ENCODE data around the gene DEXI.

DEXI gene

GRCh38 chr16:10892782-10893318, 49.4 kb downstream of the DEXI start:
- DNase-seq (ENCODE audit: low spot score) = no peak

GRCh38 chr16:10889855-10890254, 52.4 kb downstream of the DEXI start:
- DNase-seq (ENCODE audit: low spot score) = peak; percentile 17

GRCh38 chr16:10888320-10888937, 53.8 kb downstream of the DEXI start:
- DNase-seq (ENCODE audit: low spot score) = peak; percentile 48

- peak; percentile 45 for DNase-seq (ENCODE audit: low spot score)
These were observed 57.0 kb downstream of the DEXI start for GRCh38 chr16:10885246-10885645.

- DNase-seq (ENCODE audit: low spot score) = no peak
These were observed 59.3 kb downstream of the DEXI start for GRCh38 chr16:10883004-10883403.

- DNase-seq (ENCODE audit: low spot score) = no peak
These were observed 60.7 kb downstream of the DEXI start for GRCh38 chr16:10881479-10882030.

- peak; percentile 25 for DNase-seq (ENCODE audit: low spot score)
These were observed 61.4 kb downstream of the DEXI start for GRCh38 chr16:10880594-10881452.

- peak; percentile 28 for DNase-seq (ENCODE audit: low spot score)
These were observed 62.3 kb downstream of the DEXI start for GRCh38 chr16:10879681-10880589.

Measured in NAMALWA (cell line).